PC-3 (cell line): Measurements from ENCODE around the gene DNM1L. TPM values are rescaled to one million over a fixed set of nuclear protein-coding genes. Genes with fewer than 3 reads are reported as not detected.

Source experiments
- ATAC-seq: fragments of 200-7000 bp; cut with Tn5 transposase; 2 replicates; pipeline ENCODE4 v1.9.1; 2020; ENCODE audit warnings: mild to moderate bottlenecking, moderate library complexity
- BruUV-seq: library from RNA; stranded (reverse); fragments of 400-500 nt; replicated peaks from 2 replicates; lab custom pipeline; 2021; lab: Mats Ljungman, UMichigan
- CTCF ChIA-PET: fragments of 300-600 bp; sonication (Branson Sonifier 250); formaldehyde crosslinking; loops from one replicate; lab custom pipeline; 2022; ENCODE audit warnings: antibody characterized with exemption; lab: Charles Lee
- POLR2A ChIA-PET: fragments of 300-600 bp; sonication (Branson Sonifier 250); formaldehyde crosslinking; loops from one replicate; lab custom pipeline; 2022; ENCODE audit warnings: antibody characterized with exemption; ENCODE audit not compliant: unreplicated experiment; lab: Charles Lee
- DNase-seq: peaks from one replicate; pipeline ENCODE4 v3.0.0-alpha.2; 2015
- H2AFZ ChIP-seq: fragments of 300-600 bp; sonication (generic); 2 replicates; pipeline ENCODE4 v1.6.0; 2016; ENCODE audit warnings: antibody characterized with exemption, low read length
- H3F3A ChIP-seq: fragments of 300-600 bp; sonication (generic); one replicate; pipeline ENCODE4 v1.6.0; 2017; ENCODE audit warnings: antibody characterized with exemption, low read length, control low read depth, mild to moderate bottlenecking; ENCODE audit not compliant: unreplicated experiment
- H3K27ac ChIP-seq: fragments of 300-600 bp; sonication (generic); 2 replicates; pipeline ENCODE4 v1.5.1; 2016; ENCODE audit warnings: mild to moderate bottlenecking, low read length
- H3K27me3 ChIP-seq: fragments of 300-600 bp; sonication (generic); 2 replicates; pipeline ENCODE4 v1.6.1; 2016; ENCODE audit warnings: low read length, mixed read lengths
- H3K36me3 ChIP-seq: fragments of 300-600 bp; sonication (generic); 2 replicates; pipeline ENCODE4 v1.6.1; 2016; ENCODE audit warnings: low read depth, mixed run types, low read length, mixed read lengths
- H3K4me1 ChIP-seq: fragments of 300-600 bp; sonication (generic); 2 replicates; pipeline ENCODE4 v1.5.1; 2016; ENCODE audit warnings: low read length; ENCODE audit not compliant: insufficient read depth
- H3K4me2 ChIP-seq: fragments of 300-600 bp; sonication (generic); 2 replicates; pipeline ENCODE4 v1.6.0; 2016; ENCODE audit warnings: low read length
- H3K4me3 ChIP-seq: fragments of 300-600 bp; sonication (generic); 2 replicates; pipeline ENCODE4 v1.5.1; 2016; ENCODE audit warnings: mild to moderate bottlenecking, low read length, mixed read lengths
- H3K79me2 ChIP-seq: fragments of 300-600 bp; sonication (generic); 2 replicates; pipeline ENCODE4 v1.6.1; 2017; ENCODE audit warnings: low read length, mixed read lengths
- H3K9ac ChIP-seq: fragments of 300-600 bp; sonication (generic); 2 replicates; pipeline ENCODE4 v1.6.0; 2016; ENCODE audit warnings: mild to moderate bottlenecking, low read length
- H3K9me2 ChIP-seq: fragments of 300-600 bp; sonication (generic); replicated peaks from 2 replicates; pipeline ENCODE4 v1.6.1; 2016; ENCODE audit warnings: mixed run types, low read length, mixed read lengths
- H3K9me3 ChIP-seq: fragments of 300-600 bp; sonication (generic); 2 replicates; pipeline ENCODE4 v1.6.1; 2016; ENCODE audit warnings: low read length, mixed read lengths
- H4K20me1 ChIP-seq: fragments of 300-600 bp; sonication (generic); 2 replicates; pipeline ENCODE4 v1.6.1; 2016; ENCODE audit warnings: low read length, mixed read lengths
- EZH2 ChIP-seq: fragments of 300-600 bp; sonication (generic); IDR thresholded peaks from one replicate; pipeline ENCODE4 v1.6.1; 2017; ENCODE audit warnings: antibody characterized with exemption, mild to moderate bottlenecking, low read length; ENCODE audit not compliant: unreplicated experiment
- EZH2phosphoT487 ChIP-seq: fragments of 300-600 bp; sonication (generic); IDR thresholded peaks from 2 replicates; pipeline ENCODE4 v1.6.1; 2018; ENCODE audit warnings: mild to moderate bottlenecking, antibody characterized with exemption, low read length, borderline replicate concordance
- intact Hi-C: fragments of 100-400 bp; cut with micrococcal nuclease; formaldehyde crosslinking; loops from 2 replicates; pipeline ENCODE4 v1.9.0; 2023
- total RNA-seq: library from RNA; depleted of rRNA; stranded (reverse); fragments of >200 nt; gene quantifications from 2 replicates; pipeline ENCODE4 v1.2.3, GENCODE V29; 2014
- TF ChIP-seq, protein P1 (sequence below): fragments of 300-600 bp; sonication (generic); conservative IDR thresholded peaks from 2 replicates; pipeline ENCODE4 v1.5.1; 2017; ENCODE audit warnings: antibody characterized with exemption, low read depth, mild to moderate bottlenecking, low read length

The DNM1L gene
- total RNA-seq, 1 experiment from 2014 or later, result 38.7 TPM

DNA sequence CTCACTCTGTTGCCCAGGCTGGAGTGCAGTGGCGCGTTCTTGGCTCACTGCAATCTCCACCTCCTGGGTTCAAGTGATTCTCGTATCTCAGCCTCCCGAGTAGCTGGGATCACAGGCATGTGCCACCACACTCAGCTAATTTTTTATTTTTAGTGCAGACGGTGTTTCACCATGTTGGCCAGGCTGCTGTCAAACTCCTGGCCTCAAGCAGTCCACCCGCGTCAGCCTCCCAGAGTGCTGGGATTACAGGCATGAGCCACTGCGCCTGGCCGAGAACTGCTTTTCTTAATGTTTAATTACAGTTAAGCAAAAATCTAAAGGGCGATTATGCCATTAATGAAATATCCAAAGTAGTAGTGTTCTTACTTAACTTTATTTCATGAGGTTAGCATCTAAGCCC, 63.0 kb downstream of the DNM1L start:
- ChIA-PET POLR2A (no interaction called here), CTCF (no interaction called here)
- no peak for DNase-seq
- Histone ChIP-seq H3K9ac (no peak overlapping the region), H3K27me3 (no peaks in the 10 kb centered on the region), H3K4me3 (no peak overlapping the region), H3K9me2 (no peaks in the 10 kb centered on the region), H3K27ac (no peak overlapping the region), H3K4me1 (no peaks in the 10 kb centered on the region), H3F3A (no peaks in the 10 kb centered on the region), H3K36me3 (peaks cover 59% of the 10 kb centered on the region), H3K9me3 (no peaks in the 10 kb centered on the region), H3K79me2 (no peaks in the 10 kb centered on the region), H3K4me2 (no peak overlapping the region), H4K20me1 (no peaks in the 10 kb centered on the region), H2AFZ (no peak overlapping the region)
- no TSS peak for BruUV-seq
- no peak for ATAC-seq
- intact Hi-C loops, result no loop called here
- TF ChIP-seq, protein P1, sequence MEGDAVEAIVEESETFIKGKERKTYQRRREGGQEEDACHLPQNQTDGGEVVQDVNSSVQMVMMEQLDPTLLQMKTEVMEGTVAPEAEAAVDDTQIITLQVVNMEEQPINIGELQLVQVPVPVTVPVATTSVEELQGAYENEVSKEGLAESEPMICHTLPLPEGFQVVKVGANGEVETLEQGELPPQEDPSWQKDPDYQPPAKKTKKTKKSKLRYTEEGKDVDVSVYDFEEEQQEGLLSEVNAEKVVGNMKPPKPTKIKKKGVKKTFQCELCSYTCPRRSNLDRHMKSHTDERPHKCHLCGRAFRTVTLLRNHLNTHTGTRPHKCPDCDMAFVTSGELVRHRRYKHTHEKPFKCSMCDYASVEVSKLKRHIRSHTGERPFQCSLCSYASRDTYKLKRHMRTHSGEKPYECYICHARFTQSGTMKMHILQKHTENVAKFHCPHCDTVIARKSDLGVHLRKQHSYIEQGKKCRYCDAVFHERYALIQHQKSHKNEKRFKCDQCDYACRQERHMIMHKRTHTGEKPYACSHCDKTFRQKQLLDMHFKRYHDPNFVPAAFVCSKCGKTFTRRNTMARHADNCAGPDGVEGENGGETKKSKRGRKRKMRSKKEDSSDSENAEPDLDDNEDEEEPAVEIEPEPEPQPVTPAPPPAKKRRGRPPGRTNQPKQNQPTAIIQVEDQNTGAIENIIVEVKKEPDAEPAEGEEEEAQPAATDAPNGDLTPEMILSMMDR, result no peak
- no peak for TF ChIP-seq EZH2phosphoT487
- TF ChIP-seq EZH2, result no peak

DNA sequence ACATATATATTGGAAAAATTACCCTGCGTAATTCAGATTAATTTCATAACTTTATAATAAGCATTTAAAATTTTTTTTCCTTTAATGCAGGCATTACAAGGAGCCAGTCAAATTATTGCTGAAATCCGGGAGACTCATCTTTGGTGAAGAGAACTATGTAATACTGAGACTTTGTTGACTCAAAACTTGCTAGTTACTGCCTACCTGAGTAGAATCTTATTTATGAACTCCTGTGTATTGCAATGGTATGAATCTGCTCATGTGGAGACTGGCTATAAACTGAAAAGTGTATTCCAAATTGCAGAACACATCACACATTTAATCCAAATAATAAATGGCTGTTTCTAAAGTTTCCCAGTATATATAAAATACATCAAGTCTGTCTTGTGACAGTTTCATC, 64.2 kb downstream of the DNM1L start:
- POLR2A ChIA-PET, result no interaction called here
- intact Hi-C loops, result no loop called here
- Histone ChIP-seq H3K9me3 (no peaks in the 10 kb centered on the region), H3K27me3 (no peaks in the 10 kb centered on the region), H2AFZ (no peak overlapping the region), H3K36me3 (peaks cover 58% of the 10 kb centered on the region), H3F3A (no peaks in the 10 kb centered on the region), H3K9me2 (no peaks in the 10 kb centered on the region), H3K4me3 (no peak overlapping the region), H3K4me1 (no peaks in the 10 kb centered on the region), H3K79me2 (no peaks in the 10 kb centered on the region), H3K4me2 (no peak overlapping the region), H3K27ac (no peak overlapping the region), H4K20me1 (no peaks in the 10 kb centered on the region), H3K9ac (no peak overlapping the region)
- no peak for ATAC-seq
- no peak for DNase-seq
- no TSS peak for BruUV-seq
- TF ChIP-seq, protein P1, result no peak
- no peak for TF ChIP-seq EZH2
- no peak for TF ChIP-seq EZH2phosphoT487
- CTCF ChIA-PET, result no interaction called here

DNA sequence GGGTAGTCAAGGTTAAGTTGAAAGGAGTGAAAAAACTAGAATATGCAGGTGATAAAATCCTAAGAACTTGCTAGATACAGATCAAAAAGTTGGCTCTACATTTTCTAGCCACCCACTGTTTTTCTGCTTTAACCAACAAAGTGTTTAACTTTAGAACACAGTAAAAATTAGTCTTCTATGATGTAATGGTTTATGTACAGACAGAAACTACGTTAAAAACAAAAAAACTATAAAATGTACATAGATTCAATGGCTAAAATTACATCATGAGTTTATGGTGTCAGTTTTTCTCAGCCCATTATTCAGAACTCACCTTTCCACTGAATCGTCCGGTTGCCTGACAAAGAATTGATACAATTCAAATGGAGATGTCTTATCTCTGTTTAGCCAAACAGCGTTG, 74.5 kb downstream of the DNM1L start:
- intact Hi-C loops, result loop anchor here (2.0 to 10.0 kb wide), 3 partner anchors 75 to 1099 kb away; partner anchors contain the start of genes DNM1L and ETFBKMT

More for the DNA sequence above, 74.5 kb downstream of the DNM1L start:
- Histone ChIP-seq H3K4me2 (peak overlapping the region; percentile 94), H3K79me2 (peaks cover 34% of the 10 kb centered on the region), H3K27ac (peak overlapping the region; percentile 85), H3K36me3 (peaks cover 25% of the 10 kb centered on the region), H3F3A (no peaks in the 10 kb centered on the region), H3K27me3 (no peaks in the 10 kb centered on the region), H3K9ac (peak overlapping the region; percentile 97), H3K4me3 (peak overlapping the region; percentile 93), H2AFZ (no peak overlapping the region), H3K9me3 (no peaks in the 10 kb centered on the region), H3K4me1 (peaks cover 22% of the 10 kb centered on the region), H4K20me1 (no peaks in the 10 kb centered on the region; the same call in 1 of the 2 replicates), H3K9me2 (no peaks in the 10 kb centered on the region)
- ChIA-PET POLR2A (no interaction called here), CTCF (no interaction called here)
- TF ChIP-seq, protein P1, result no peak
- no peak for TF ChIP-seq EZH2phosphoT487
- TF ChIP-seq EZH2, result no peak
- no TSS peak for BruUV-seq
- no peak for DNase-seq
- no peak for ATAC-seq
